ENCODE results near the gene KAT7.

DNA sequence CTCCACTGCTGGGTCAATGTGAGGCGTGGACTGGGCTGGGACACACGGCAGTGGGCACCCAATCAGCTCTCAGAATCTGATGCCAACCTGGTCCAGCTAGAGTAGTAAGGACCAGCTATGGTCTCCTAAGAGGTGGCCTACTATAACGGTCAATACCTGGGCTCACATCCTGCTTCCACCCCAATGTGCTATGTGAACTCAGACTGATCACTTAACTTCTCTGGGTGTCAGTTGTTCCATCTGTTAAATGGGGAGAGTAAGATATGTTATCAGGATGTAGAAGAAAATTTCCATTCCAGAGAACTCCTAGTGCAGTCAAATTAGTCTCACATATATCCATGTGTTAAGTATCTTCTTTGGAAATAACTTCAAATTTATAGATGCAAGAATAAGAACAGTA lies 38.8 kb upstream of the KAT7 start:
- TF ChIP-seq POLR2A (IDR thresholded peaks at IDR 0.05) = no peak
- no peak for TF ChIP-seq CTCF (IDR thresholded peaks at IDR 0.05)

Data from lower leg skin (tissue), 3 donors.